HG03159 (cell line): ENCODE results near the gene TYW1B.
"Not testable (repeated sequence)": the region's sequence is repeated elsewhere in the genome, so short reads cannot be mapped to it uniquely, and the experiment has no call there.

Experiments
- ATAC-seq: cut with Tn5 transposase; IDR thresholded peaks from one replicate; pipeline ENCODE4 v1.9.1; 2021; ENCODE audit warnings: mild to moderate bottlenecking, moderate library complexity; ENCODE audit not compliant: unreplicated experiment

TYW1B gene

GRCh38 chr7:72580142-72580770, 247.7 kb downstream of the TYW1B start:
- not testable (repeated sequence) for ATAC-seq

GRCh38 chr7:72577107-72577506, 250.9 kb downstream of the TYW1B start:
- no peak for ATAC-seq

- ATAC-seq: not testable (repeated sequence)
These were observed 266.0 kb downstream of the TYW1B start for GRCh38 chr7:72561988-72562387.

GRCh38 chr7:72559546-72559945, 268.5 kb downstream of the TYW1B start:
- ATAC-seq: not testable (repeated sequence)

- ATAC-seq: not testable (repeated sequence)
These were observed 271.3 kb downstream of the TYW1B start for GRCh38 chr7:72556733-72557132.

GRCh38 chr7:72555238-72555637, 272.8 kb downstream of the TYW1B start:
- not testable (repeated sequence) for ATAC-seq

GRCh38 chr7:72554401-72554800, 273.6 kb downstream of the TYW1B start:
- ATAC-seq: not testable (repeated sequence)

- ATAC-seq: not testable (repeated sequence)
These were observed 277.5 kb downstream of the TYW1B start for GRCh38 chr7:72550454-72550853.

- ATAC-seq: not testable (repeated sequence)
These were observed 281.3 kb downstream of the TYW1B start for GRCh38 chr7:72546586-72547237.

GRCh38 chr7:72544531-72544930, 283.5 kb downstream of the TYW1B start:
- not testable (repeated sequence) for ATAC-seq

- no peak for ATAC-seq
These were observed 287.1 kb downstream of the TYW1B start for GRCh38 chr7:72540923-72541322.

GRCh38 chr7:72540106-72540611, 287.8 kb downstream of the TYW1B start:
- no peak for ATAC-seq

GRCh38 chr7:72539702-72540101, 288.3 kb downstream of the TYW1B start:
- ATAC-seq: no peak

GRCh38 chr7:72538856-72539255, 289.1 kb downstream of the TYW1B start:
- no peak for ATAC-seq

GRCh38 chr7:72538147-72538546, 289.9 kb downstream of the TYW1B start:
- no peak for ATAC-seq

GRCh38 chr7:72536038-72536437, 292.0 kb downstream of the TYW1B start:
- not testable (repeated sequence) for ATAC-seq

GRCh38 chr7:72531048-72531447, 297.0 kb downstream of the TYW1B start:
- not testable (repeated sequence) for ATAC-seq
